LNCaP clone FGC (cell line): Measurements from ENCODE around the gene KLHL35.

Experiments used
- DNase-seq: peaks from one replicate; pipeline ENCODE4 v3.0.0-alpha.2; 2011; ENCODE audit warnings: low read depth
- H3K4me3 ChIP-seq: 2 replicates; pipeline ENCODE4 v1.5.1; 2011; ENCODE audit warnings: mild to moderate bottlenecking, low read depth, low read length, control low read depth
- CTCF ChIP-seq: IDR thresholded peaks from 2 replicates; pipeline ENCODE4 v1.5.1; 2012; ENCODE audit warnings: mild to moderate bottlenecking; ENCODE audit not compliant: control insufficient read depth, insufficient read depth; ENCODE audit errors: extremely low read depth

Gene KLHL35

GRCh38 chr11:75434051-75434450 is 1.0 kb upstream of the KLHL35 start:
- H3K4me3 ChIP-seq, result no peak overlapping the region
- DNase-seq, result no peak
- TF ChIP-seq CTCF, result no peak

- DNase-seq, result no peak
- no peak overlapping the region for H3K4me3 ChIP-seq
- no peak for TF ChIP-seq CTCF
These were observed 440 bp upstream of the KLHL35 start for GRCh38 chr11:75433443-75433842.

GRCh38 chr11:75431533-75432525 is 1.2 kb downstream of the KLHL35 start:
- TF ChIP-seq CTCF, result no peak
- peak overlapping the region; percentile 53; the same call in 1 of the 2 replicates for H3K4me3 ChIP-seq
- DNase-seq, result no peak

GRCh38 chr11:75430714-75431532 is 2.1 kb downstream of the KLHL35 start:
- DNase-seq, result no peak
- peak overlapping the region; percentile 53 for H3K4me3 ChIP-seq
- TF ChIP-seq CTCF, result no peak

- TF ChIP-seq CTCF, result 0 out of 2 replicates have a peak, but pooled peaks have one; percentile 6
- peak; percentile 55 for DNase-seq
- H3K4me3 ChIP-seq, result peak overlapping the region; percentile 53
These were observed 2.9 kb downstream of the KLHL35 start for GRCh38 chr11:75429902-75430713.

- no peak for DNase-seq
- peak overlapping the region; percentile 37 for H3K4me3 ChIP-seq
- no peak for TF ChIP-seq CTCF
These were observed 3.4 kb downstream of the KLHL35 start for GRCh38 chr11:75429641-75429901.
